ENCODE data around the gene ANKRD28.

Gene ANKRD28

DNA sequence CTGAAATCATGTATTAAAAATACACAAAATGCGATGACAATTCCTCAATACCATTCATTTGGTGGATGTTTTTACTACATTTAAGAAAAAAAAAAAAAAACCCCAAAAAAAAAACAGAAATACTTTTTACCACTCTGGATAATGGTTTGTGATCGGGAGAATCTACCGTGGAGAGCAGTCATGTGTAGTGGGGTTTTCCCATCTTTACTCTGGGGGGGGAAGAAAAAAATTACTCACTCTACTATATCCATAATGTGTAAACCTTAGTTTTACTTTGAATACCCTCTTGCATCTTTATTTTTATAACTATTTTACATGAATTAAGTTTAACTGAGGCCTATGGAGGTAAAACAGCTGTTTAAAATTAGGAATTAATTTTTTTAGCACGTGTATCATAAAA lies 83.3 kb downstream of the ANKRD28 start:
- Histone ChIP-seq H3K9me3 (ENCODE audit: control insufficient read depth in 5 of 5, low read length in 5 of 5) (no peaks in the 10 kb centered on the region), H3K9ac (ENCODE audit: low read length in 5 of 5) (no peak overlapping the region), H3K36me3 (ENCODE audit: control insufficient read depth in 5 of 5, insufficient read depth in 5 of 5, low read length in 5 of 5) (peaks cover 16 to 32% (median 26%) of the 10 kb centered on the region in 5 donors), H3K4me3 (ENCODE audit: low read depth in 1 of 5, low read length in 5 of 5) (no peak overlapping the region), H3K4me1 (ENCODE audit: control insufficient read depth in 5 of 5, insufficient read depth in 5 of 5, low read length in 5 of 5) (no peaks in the 10 kb centered on the region), H3K27ac (ENCODE audit: low read depth, low read length) (no peak overlapping the region), H3K27me3 (ENCODE audit: control insufficient read depth in 5 of 5, insufficient read depth in 4 of 5, low read length in 5 of 5) (no peaks in the 10 kb centered on the region)

DNA sequence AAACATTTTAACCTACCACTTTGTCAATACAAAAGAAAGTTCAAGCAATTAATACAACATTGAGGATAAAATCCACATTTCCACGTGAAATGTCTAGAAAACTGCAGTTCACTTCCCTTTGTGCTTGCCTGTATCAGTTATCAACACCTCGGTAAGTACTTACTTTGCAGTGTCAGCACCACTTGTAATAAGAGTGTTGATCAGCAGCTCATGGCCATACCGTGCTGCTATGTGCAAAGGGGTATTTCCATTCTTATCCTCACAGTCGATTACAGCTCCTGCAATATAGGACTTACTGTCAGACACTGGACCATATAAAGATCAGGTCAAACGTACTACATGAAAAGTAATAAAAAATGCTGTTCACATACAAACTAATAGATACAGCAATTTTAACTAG lies 84.4 kb downstream of the ANKRD28 start:
- H3K27ac ChIP-seq (ENCODE audit: low read depth, low read length) = no peak overlapping the region
- H3K36me3 ChIP-seq (ENCODE audit: control insufficient read depth in 5 of 5, insufficient read depth in 5 of 5, low read length in 5 of 5) = peaks cover 23 to 43% (median 32%) of the 10 kb centered on the region in 5 donors
- H3K9me3 ChIP-seq (ENCODE audit: control insufficient read depth in 5 of 5, low read length in 5 of 5) = no peaks in the 10 kb centered on the region
- H3K9ac ChIP-seq (ENCODE audit: low read length in 5 of 5) = no peak overlapping the region
- H3K4me3 ChIP-seq (ENCODE audit: low read depth in 1 of 5, low read length in 5 of 5) = no peak overlapping the region
- no peaks in the 10 kb centered on the region for H3K27me3 ChIP-seq (ENCODE audit: control insufficient read depth in 5 of 5, insufficient read depth in 4 of 5, low read length in 5 of 5)
- no peaks in the 10 kb centered on the region for H3K4me1 ChIP-seq (ENCODE audit: control insufficient read depth in 5 of 5, insufficient read depth in 5 of 5, low read length in 5 of 5)

DNA sequence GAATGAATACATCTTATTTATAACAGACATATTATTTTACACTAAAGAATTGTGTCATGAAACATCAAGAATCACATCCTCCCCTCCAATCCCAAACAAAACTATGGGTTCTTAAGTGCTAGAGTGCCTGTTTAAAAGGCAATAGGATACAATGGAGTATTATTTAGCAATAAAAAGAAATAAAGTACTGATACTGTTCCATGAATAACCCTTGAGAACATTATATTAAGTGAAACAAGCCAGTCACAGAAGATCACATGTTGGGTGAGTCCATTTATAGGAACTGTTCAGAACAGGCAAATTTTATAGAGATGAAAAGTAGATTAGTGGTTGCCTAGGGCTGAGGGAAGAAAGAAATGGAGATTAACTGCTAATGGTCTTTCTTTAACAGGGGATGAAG lies 86.5 kb downstream of the ANKRD28 start:
- H3K27ac ChIP-seq (ENCODE audit: low read depth, low read length) = no peak overlapping the region
- no peaks in the 10 kb centered on the region for H3K27me3 ChIP-seq (ENCODE audit: control insufficient read depth in 5 of 5, insufficient read depth in 4 of 5, low read length in 5 of 5)
- H3K4me3 ChIP-seq (ENCODE audit: low read depth in 1 of 5, low read length in 5 of 5) = no peak overlapping the region
- no peaks in the 10 kb centered on the region for H3K4me1 ChIP-seq (ENCODE audit: control insufficient read depth in 5 of 5, insufficient read depth in 5 of 5, low read length in 5 of 5)
- peaks cover 34 to 59% (median 43%) of the 10 kb centered on the region in 5 donors for H3K36me3 ChIP-seq (ENCODE audit: control insufficient read depth in 5 of 5, insufficient read depth in 5 of 5, low read length in 5 of 5)
- no peak overlapping the region for H3K9ac ChIP-seq (ENCODE audit: low read length in 5 of 5)
- no peaks in the 10 kb centered on the region for H3K9me3 ChIP-seq (ENCODE audit: control insufficient read depth in 5 of 5, low read length in 5 of 5)

DNA sequence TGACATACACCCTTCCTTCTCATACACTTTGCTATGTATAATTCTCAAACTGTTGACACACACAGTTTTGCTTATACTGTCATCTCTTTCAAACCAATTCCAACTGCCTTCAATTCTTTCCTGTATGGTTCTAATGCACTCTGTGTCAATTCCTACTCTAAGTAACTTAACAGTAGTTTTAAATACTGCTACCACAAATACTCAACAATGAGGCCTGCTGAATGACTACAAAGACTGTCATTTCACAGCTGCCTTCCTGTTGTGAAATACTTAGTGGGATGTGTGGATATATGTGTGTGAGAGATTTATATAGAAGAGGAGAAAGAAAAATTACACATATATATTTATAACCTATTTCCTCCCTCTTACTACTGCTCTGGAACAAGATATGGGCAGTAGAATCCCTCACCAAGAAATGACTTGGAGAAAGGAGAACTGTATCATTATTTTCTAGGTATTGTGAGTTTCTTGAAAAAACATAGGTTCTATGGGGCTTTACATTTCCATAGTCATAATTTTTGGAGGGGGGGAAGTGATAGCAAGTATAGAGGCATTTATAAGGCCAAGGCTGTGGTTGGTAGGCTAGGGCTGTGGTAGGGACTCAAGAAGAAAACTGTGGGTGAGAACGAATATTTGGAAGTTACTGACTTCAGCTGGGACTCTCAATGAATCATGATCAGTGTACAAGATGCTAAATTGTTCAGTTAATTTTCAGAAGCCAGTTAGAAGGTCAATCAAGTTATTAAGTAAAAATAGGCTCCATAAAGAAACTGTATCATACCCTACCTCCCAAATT lies 88.7 kb downstream of the ANKRD28 start:
- H3K36me3 ChIP-seq (ENCODE audit: control insufficient read depth in 5 of 5, insufficient read depth in 5 of 5, low read length in 5 of 5) = peaks cover 34 to 62% (median 43%) of the 10 kb centered on the region in 5 donors
- no peak overlapping the region for H3K27ac ChIP-seq (ENCODE audit: low read depth, low read length)
- H3K9ac ChIP-seq (ENCODE audit: low read length in 5 of 5) = no peak overlapping the region
- H3K27me3 ChIP-seq (ENCODE audit: control insufficient read depth in 5 of 5, insufficient read depth in 4 of 5, low read length in 5 of 5) = no peaks in the 10 kb centered on the region
- no peaks in the 10 kb centered on the region for H3K4me1 ChIP-seq (ENCODE audit: control insufficient read depth in 5 of 5, insufficient read depth in 5 of 5, low read length in 5 of 5)
- no peak overlapping the region for H3K4me3 ChIP-seq (ENCODE audit: low read depth in 1 of 5, low read length in 5 of 5)
- H3K9me3 ChIP-seq (ENCODE audit: control insufficient read depth in 5 of 5, low read length in 5 of 5) = no peaks in the 10 kb centered on the region

DNA sequence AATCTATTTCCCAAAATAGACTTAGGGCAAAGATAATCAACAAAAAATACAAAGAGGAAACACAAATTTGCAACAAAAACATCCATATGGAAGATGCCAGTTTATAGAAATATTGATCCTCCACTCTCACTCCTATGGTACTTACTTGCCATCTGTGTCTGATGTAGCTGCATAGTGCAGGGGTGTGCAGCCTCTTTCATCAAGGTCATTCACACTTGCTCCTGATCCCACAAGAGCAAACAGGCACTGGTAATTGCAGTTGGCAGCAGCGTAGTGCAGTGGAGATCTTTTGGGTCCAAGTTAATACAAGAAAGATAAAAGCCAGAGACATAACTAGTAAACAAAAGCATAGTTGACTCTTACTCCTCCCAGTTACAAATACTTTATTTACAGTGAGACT lies 90.0 kb downstream of the ANKRD28 start:
- Histone ChIP-seq H3K9me3 (ENCODE audit: control insufficient read depth in 5 of 5, low read length in 5 of 5) (no peaks in the 10 kb centered on the region), H3K27ac (ENCODE audit: low read depth, low read length) (no peak overlapping the region), H3K27me3 (ENCODE audit: control insufficient read depth in 5 of 5, insufficient read depth in 4 of 5, low read length in 5 of 5) (no peaks in the 10 kb centered on the region), H3K9ac (ENCODE audit: low read length in 5 of 5) (no peak overlapping the region), H3K36me3 (ENCODE audit: control insufficient read depth in 5 of 5, insufficient read depth in 5 of 5, low read length in 5 of 5) (peaks cover 29 to 54% (median 42%) of the 10 kb centered on the region in 5 donors), H3K4me3 (ENCODE audit: low read depth in 1 of 5, low read length in 5 of 5) (no peak overlapping the region), H3K4me1 (ENCODE audit: control insufficient read depth in 5 of 5, insufficient read depth in 5 of 5, low read length in 5 of 5) (no peaks in the 10 kb centered on the region)

DNA sequence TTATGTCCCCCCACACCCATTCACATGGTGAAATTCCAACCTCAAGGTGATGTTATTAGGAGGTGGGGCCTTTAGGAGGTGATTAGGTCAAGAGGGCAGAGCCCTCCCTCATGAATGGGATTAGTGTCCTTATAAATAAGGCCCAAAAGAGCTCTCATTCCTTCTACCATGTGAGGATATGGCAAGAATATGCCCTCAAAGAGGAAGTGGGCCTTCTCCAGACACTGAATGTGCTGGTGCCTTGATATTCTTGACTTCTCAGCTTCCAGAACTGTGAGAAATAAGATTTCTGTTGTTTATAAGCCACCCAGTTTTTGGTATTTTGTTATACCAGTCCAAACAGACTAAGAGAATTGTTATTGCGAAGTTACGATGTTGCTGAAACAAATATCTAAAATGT lies 94.4 kb downstream of the ANKRD28 start:
- Histone ChIP-seq H3K36me3 (ENCODE audit: control insufficient read depth in 5 of 5, insufficient read depth in 5 of 5, low read length in 5 of 5) (peaks cover 11 to 19% (median 12%) of the 10 kb centered on the region in 5 donors), H3K9me3 (ENCODE audit: control insufficient read depth in 5 of 5, low read length in 5 of 5) (no peaks in the 10 kb centered on the region), H3K27me3 (ENCODE audit: control insufficient read depth in 5 of 5, insufficient read depth in 4 of 5, low read length in 5 of 5) (no peaks in the 10 kb centered on the region), H3K4me3 (ENCODE audit: low read depth in 1 of 5, low read length in 5 of 5) (no peak overlapping the region), H3K9ac (ENCODE audit: low read length in 5 of 5) (no peak overlapping the region), H3K4me1 (ENCODE audit: control insufficient read depth in 5 of 5, insufficient read depth in 5 of 5, low read length in 5 of 5) (no peaks in the 10 kb centered on the region), H3K27ac (ENCODE audit: low read depth, low read length) (no peak overlapping the region)

DNA sequence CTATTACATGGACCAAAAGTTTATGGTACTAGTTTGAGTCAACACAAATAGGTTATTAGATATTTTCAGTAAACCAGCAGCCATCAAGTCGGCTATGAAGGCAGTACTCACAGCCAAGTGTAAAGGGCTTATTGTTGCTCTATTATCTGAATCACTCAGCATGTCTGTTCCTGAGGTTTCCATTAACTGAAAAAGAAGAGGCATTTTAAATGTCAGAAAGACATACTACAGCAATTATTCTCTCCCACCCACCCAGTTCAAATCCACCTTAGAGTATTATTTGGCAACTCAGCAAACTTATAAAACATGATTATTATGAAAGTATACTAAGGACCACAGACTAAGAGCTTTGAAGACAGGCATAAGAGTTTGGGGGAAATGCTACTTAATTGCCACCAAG lies 103.2 kb downstream of the ANKRD28 start:
- no peak overlapping the region for H3K4me3 ChIP-seq (ENCODE audit: low read depth in 1 of 5, low read length in 5 of 5)
- no peaks in the 10 kb centered on the region for H3K4me1 ChIP-seq (ENCODE audit: control insufficient read depth in 5 of 5, insufficient read depth in 5 of 5, low read length in 5 of 5)
- H3K27ac ChIP-seq (ENCODE audit: low read depth, low read length) = no peak overlapping the region
- H3K9me3 ChIP-seq (ENCODE audit: control insufficient read depth in 5 of 5, low read length in 5 of 5) = no peaks in the 10 kb centered on the region
- no peaks in the 10 kb centered on the region for H3K27me3 ChIP-seq (ENCODE audit: control insufficient read depth in 5 of 5, insufficient read depth in 4 of 5, low read length in 5 of 5)
- peaks cover 5 to 34% (median 29%) of the 10 kb centered on the region in 5 donors for H3K36me3 ChIP-seq (ENCODE audit: control insufficient read depth in 5 of 5, insufficient read depth in 5 of 5, low read length in 5 of 5)
- H3K9ac ChIP-seq (ENCODE audit: low read length in 5 of 5) = no peak overlapping the region

DNA sequence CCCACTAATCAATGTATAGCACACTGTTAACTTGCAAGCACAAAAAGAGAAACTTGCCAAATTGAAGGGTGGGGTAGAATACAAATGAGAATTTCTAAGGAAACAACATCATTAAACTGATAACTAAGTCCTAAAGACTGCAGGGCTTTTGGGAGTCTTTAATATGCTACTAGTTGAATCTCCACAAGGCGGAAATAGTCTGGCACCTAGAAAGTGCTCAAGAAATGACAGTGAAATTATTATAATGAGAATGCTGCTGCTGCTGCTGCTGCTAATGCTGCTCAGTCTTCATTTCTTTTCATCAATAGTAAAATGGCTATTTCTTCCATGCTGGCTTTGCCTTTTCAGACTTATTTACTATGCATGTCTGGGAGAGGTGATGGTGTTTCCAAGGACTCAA lies 104.4 kb downstream of the ANKRD28 start:
- no peak overlapping the region for H3K4me3 ChIP-seq (ENCODE audit: low read depth in 1 of 5, low read length in 5 of 5)
- H3K4me1 ChIP-seq (ENCODE audit: control insufficient read depth in 5 of 5, insufficient read depth in 5 of 5, low read length in 5 of 5) = no peaks in the 10 kb centered on the region
- no peak overlapping the region for H3K27ac ChIP-seq (ENCODE audit: low read depth, low read length)
- H3K9ac ChIP-seq (ENCODE audit: low read length in 5 of 5) = no peak overlapping the region
- H3K36me3 ChIP-seq (ENCODE audit: control insufficient read depth in 5 of 5, insufficient read depth in 5 of 5, low read length in 5 of 5) = peaks cover 9 to 45% (median 40%) of the 10 kb centered on the region in 5 donors
- H3K27me3 ChIP-seq (ENCODE audit: control insufficient read depth in 5 of 5, insufficient read depth in 4 of 5, low read length in 5 of 5) = no peaks in the 10 kb centered on the region
- no peaks in the 10 kb centered on the region for H3K9me3 ChIP-seq (ENCODE audit: control insufficient read depth in 5 of 5, low read length in 5 of 5)

DNA sequence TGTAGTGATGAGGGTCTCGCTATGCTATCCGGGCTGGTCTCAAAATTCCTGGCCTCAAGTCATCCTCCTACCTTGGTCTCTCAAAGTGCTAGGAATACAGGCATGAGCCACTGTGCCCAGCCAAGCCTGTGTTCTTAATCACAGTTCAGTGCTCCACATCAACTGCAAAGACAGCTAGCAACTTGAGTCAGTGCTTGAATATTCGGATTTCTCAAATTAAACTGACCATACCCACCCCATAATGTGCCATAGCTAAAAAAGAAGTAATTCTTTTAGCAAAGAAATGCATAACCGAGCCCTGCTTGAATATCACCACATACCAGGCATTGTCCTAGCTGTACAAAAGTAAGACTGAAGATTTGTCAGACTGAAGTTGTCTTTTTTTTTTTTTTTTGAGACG lies 107.0 kb downstream of the ANKRD28 start:
- no peaks in the 10 kb centered on the region for H3K4me1 ChIP-seq (ENCODE audit: control insufficient read depth in 5 of 5, insufficient read depth in 5 of 5, low read length in 5 of 5)
- H3K9ac ChIP-seq (ENCODE audit: low read length in 5 of 5) = no peak overlapping the region
- H3K9me3 ChIP-seq (ENCODE audit: control insufficient read depth in 5 of 5, low read length in 5 of 5) = no peaks in the 10 kb centered on the region
- H3K4me3 ChIP-seq (ENCODE audit: low read depth in 1 of 5, low read length in 5 of 5) = no peak overlapping the region
- no peak overlapping the region for H3K27ac ChIP-seq (ENCODE audit: low read depth, low read length)
- peaks cover 17 to 55% (median 53%) of the 10 kb centered on the region in 5 donors for H3K36me3 ChIP-seq (ENCODE audit: control insufficient read depth in 5 of 5, insufficient read depth in 5 of 5, low read length in 5 of 5)
- H3K27me3 ChIP-seq (ENCODE audit: control insufficient read depth in 5 of 5, insufficient read depth in 4 of 5, low read length in 5 of 5) = no peaks in the 10 kb centered on the region

DNA sequence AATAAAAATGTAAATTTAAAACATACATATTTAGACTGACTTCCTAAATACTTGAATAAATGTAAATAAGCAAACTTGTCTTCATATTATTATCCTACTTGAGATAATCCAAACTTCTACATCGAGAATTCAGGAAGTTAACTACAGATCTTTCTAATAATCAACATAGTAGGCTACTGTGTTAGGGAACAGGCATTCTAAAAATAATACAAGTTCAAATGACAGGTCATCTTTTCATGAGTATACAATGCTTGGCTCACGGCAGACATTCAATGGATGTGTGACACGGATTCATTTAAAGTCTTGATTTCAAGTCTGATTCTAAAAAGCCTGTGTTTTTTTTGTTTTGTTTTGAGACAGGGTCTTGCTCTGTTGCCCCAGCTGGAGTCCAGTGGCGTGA lies 107.5 kb downstream of the ANKRD28 start:
- Histone ChIP-seq H3K36me3 (ENCODE audit: control insufficient read depth in 5 of 5, insufficient read depth in 5 of 5, low read length in 5 of 5) (peaks cover 18 to 57% (median 54%) of the 10 kb centered on the region in 5 donors), H3K9ac (ENCODE audit: low read length in 5 of 5) (no peak overlapping the region), H3K9me3 (ENCODE audit: control insufficient read depth in 5 of 5, low read length in 5 of 5) (no peaks in the 10 kb centered on the region), H3K27ac (ENCODE audit: low read depth, low read length) (no peak overlapping the region), H3K4me1 (ENCODE audit: control insufficient read depth in 5 of 5, insufficient read depth in 5 of 5, low read length in 5 of 5) (no peaks in the 10 kb centered on the region), H3K4me3 (ENCODE audit: low read depth in 1 of 5, low read length in 5 of 5) (no peak overlapping the region), H3K27me3 (ENCODE audit: control insufficient read depth in 5 of 5, insufficient read depth in 4 of 5, low read length in 5 of 5) (no peaks in the 10 kb centered on the region)
